HEK293 (cell line): ENCODE measurements around the gene OR2G2.

Experiments used
- CTCF ChIP-seq: fragments of 450-650 bp; formaldehyde crosslinking; IDR thresholded peaks from 2 replicates; pipeline ENCODE4 v1.5.1; 2016; ENCODE audit warnings: missing biosample characterization, missing genetic modification characterization
- KLF1 ChIP-seq: fragments of 450-650 bp; formaldehyde crosslinking; IDR thresholded peaks from 2 replicates; pipeline ENCODE4 v1.5.1; 2016; ENCODE audit warnings: missing biosample characterization, missing genetic modification characterization
- ZNF214 ChIP-seq: fragments of 450-650 bp; formaldehyde crosslinking; IDR thresholded peaks from 2 replicates; pipeline ENCODE4 v1.5.1; 2017; ENCODE audit warnings: missing biosample characterization, mild to moderate bottlenecking, missing genetic modification characterization, borderline replicate concordance
- ZNF350 ChIP-seq: fragments of 450-650 bp; formaldehyde crosslinking; IDR thresholded peaks from 2 replicates; pipeline ENCODE4 v1.5.0; 2017; ENCODE audit warnings: missing biosample characterization, mild to moderate bottlenecking, missing genetic modification characterization
- ZNF362 ChIP-seq: fragments of 450-650 bp; formaldehyde crosslinking; IDR thresholded peaks from 2 replicates; pipeline ENCODE4 v1.5.1; 2016; ENCODE audit warnings: missing biosample characterization, missing genetic modification characterization
- ZNF514 ChIP-seq: fragments of 450-650 bp; formaldehyde crosslinking; IDR thresholded peaks from 2 replicates; pipeline ENCODE4 v1.5.1; 2016; ENCODE audit warnings: missing biosample characterization, missing genetic modification characterization
- ZNF830 ChIP-seq: fragments of 450-650 bp; IDR thresholded peaks from 2 replicates; pipeline ENCODE4 v1.5.0; 2018; ENCODE audit warnings: missing biosample characterization, missing genetic modification characterization, low read depth, mild to moderate bottlenecking, moderate library complexity
- TF ChIP-seq, protein P1 (sequence below): fragments of 450-650 bp; formaldehyde crosslinking; conservative IDR thresholded peaks from 2 replicates; pipeline ENCODE4 v1.5.1; 2016; ENCODE audit warnings: low read depth, missing biosample characterization, missing genetic modification characterization
- TF ChIP-seq, protein P2 (sequence below): fragments of 450-650 bp; formaldehyde crosslinking; IDR thresholded peaks from 2 replicates; pipeline ENCODE4 v1.5.1; 2017; ENCODE audit warnings: missing biosample characterization, mild to moderate bottlenecking, missing genetic modification characterization, moderate library complexity

DNA sequence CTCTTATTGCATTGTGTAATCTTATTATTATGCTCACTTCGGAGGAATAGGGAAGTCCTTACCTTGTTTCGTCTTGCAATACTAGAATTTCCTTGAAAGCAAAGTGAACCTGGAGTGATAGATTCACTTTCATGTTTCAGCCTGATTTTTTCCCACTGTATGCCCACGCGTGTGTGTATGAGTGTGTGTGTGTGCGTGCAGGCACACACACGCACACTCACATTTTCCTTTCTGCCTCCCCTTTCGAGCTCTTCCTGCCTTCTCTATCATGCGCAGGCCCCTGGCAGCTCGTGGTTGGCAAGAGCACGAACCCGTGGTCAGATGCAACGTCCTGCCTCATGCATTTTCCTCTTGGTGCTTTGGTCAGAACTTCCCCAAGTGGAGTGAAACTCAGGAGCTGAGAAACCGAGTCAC, 39.4 kb upstream of the OR2G2 start, which contains the start of gene GCSAML:
- TF ChIP-seq ZNF830 (tag by site-specific recombination) (no peak), CTCF (tag by site-specific recombination) (no peak), ZNF362 (tag by site-specific recombination) (no peak), ZNF214 (tag by site-specific recombination) (no peak), KLF1 (tag by site-specific recombination) (no peak), ZNF514 (no peak), ZNF350 (tag by site-specific recombination) (no peak)
- TF ChIP-seq, protein P1, sequence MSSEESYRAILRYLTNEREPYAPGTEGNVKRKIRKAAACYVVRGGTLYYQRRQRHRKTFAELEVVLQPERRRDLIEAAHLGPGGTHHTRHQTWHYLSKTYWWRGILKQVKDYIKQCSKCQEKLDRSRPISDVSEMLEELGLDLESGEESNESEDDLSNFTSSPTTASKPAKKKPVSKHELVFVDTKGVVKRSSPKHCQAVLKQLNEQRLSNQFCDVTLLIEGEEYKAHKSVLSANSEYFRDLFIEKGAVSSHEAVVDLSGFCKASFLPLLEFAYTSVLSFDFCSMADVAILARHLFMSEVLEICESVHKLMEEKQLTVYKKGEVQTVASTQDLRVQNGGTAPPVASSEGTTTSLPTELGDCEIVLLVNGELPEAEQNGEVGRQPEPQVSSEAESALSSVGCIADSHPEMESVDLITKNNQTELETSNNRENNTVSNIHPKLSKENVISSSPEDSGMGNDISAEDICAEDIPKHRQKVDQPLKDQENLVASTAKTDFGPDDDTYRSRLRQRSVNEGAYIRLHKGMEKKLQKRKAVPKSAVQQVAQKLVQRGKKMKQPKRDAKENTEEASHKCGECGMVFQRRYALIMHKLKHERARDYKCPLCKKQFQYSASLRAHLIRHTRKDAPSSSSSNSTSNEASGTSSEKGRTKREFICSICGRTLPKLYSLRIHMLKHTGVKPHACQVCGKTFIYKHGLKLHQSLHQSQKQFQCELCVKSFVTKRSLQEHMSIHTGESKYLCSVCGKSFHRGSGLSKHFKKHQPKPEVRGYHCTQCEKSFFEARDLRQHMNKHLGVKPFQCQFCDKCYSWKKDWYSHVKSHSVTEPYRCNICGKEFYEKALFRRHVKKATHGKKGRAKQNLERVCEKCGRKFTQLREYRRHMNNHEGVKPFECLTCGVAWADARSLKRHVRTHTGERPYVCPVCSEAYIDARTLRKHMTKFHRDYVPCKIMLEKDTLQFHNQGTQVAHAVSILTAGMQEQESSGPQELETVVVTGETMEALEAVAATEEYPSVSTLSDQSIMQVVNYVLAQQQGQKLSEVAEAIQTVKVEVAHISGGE (tag by site-specific recombination): no peak
- TF ChIP-seq, protein P2, sequence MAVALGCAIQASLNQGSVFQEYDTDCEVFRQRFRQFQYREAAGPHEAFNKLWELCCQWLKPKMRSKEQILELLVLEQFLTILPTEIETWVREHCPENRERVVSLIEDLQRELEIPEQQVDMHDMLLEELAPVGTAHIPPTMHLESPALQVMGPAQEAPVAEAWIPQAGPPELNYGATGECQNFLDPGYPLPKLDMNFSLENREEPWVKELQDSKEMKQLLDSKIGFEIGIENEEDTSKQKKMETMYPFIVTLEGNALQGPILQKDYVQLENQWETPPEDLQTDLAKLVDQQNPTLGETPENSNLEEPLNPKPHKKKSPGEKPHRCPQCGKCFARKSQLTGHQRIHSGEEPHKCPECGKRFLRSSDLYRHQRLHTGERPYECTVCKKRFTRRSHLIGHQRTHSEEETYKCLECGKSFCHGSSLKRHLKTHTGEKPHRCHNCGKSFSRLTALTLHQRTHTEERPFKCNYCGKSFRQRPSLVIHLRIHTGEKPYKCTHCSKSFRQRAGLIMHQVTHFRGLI (tag by site-specific recombination): no peak
